Measurements from ENCODE around the gene CACHD1. TPM values are rescaled to one million over a fixed set of nuclear protein-coding genes. Genes with fewer than 3 reads are reported as not detected.
"Not testable (repeated sequence)": the region's sequence is repeated elsewhere in the genome, so short reads cannot be mapped to it uniquely, and the experiment has no call there.

Gene CACHD1
- total RNA-seq, 1 donor from 2014 or later: 4.3 TPM

DNA sequence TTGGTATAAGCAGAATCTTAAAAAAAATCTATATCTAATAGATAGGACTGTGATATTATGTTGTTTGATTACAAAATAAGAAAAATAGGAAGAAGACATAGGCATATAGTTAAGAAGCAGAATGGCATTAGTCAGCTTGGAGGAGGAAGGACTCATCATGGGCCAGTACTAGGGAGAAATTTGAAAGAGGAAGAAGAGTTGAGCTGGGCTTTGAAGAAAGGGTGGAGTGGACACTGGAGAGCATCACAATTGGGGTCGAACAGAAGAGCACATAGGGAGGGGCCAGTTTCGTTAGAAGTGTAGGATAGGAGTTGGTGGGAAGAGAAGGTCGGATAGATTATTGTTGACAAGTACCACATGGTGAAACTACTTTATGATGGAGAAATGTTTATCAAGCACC is 129.3 kb downstream of the CACHD1 start:
- Histone ChIP-seq H3K4me3 (no peak overlapping the region), H3K27me3 (no peaks in the 10 kb centered on the region), H3K27ac (no peak overlapping the region), H3K9me3 (no peaks in the 10 kb centered on the region), H3K36me3 (no peaks in the 10 kb centered on the region), H3K4me1 (no peaks in the 10 kb centered on the region)
- intact Hi-C loops (cut with DNase I): no loop called here
- TF ChIP-seq, protein P1, sequence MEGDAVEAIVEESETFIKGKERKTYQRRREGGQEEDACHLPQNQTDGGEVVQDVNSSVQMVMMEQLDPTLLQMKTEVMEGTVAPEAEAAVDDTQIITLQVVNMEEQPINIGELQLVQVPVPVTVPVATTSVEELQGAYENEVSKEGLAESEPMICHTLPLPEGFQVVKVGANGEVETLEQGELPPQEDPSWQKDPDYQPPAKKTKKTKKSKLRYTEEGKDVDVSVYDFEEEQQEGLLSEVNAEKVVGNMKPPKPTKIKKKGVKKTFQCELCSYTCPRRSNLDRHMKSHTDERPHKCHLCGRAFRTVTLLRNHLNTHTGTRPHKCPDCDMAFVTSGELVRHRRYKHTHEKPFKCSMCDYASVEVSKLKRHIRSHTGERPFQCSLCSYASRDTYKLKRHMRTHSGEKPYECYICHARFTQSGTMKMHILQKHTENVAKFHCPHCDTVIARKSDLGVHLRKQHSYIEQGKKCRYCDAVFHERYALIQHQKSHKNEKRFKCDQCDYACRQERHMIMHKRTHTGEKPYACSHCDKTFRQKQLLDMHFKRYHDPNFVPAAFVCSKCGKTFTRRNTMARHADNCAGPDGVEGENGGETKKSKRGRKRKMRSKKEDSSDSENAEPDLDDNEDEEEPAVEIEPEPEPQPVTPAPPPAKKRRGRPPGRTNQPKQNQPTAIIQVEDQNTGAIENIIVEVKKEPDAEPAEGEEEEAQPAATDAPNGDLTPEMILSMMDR (IDR thresholded peaks at IDR 0.05): no peak
- no peak for DNase-seq (ENCODE audit: low spot score in 2 of 2)

- no peak for DNase-seq (ENCODE audit: low spot score in 2 of 2)
- no peaks in the 10 kb centered on the region for H3K4me1 ChIP-seq
- no peaks in the 10 kb centered on the region for H3K9me3 ChIP-seq
- no peak overlapping the region for H3K4me3 ChIP-seq
- H3K36me3 ChIP-seq: no peaks in the 10 kb centered on the region
- TF ChIP-seq, protein P1 (IDR thresholded peaks at IDR 0.05): no peak
- intact Hi-C loops (cut with DNase I): no loop called here
- no peak overlapping the region for H3K27ac ChIP-seq
- H3K27me3 ChIP-seq: no peaks in the 10 kb centered on the region
Measured at GRCh38 chr1:64601207-64601606, 131.3 kb downstream of the CACHD1 start.

DNA sequence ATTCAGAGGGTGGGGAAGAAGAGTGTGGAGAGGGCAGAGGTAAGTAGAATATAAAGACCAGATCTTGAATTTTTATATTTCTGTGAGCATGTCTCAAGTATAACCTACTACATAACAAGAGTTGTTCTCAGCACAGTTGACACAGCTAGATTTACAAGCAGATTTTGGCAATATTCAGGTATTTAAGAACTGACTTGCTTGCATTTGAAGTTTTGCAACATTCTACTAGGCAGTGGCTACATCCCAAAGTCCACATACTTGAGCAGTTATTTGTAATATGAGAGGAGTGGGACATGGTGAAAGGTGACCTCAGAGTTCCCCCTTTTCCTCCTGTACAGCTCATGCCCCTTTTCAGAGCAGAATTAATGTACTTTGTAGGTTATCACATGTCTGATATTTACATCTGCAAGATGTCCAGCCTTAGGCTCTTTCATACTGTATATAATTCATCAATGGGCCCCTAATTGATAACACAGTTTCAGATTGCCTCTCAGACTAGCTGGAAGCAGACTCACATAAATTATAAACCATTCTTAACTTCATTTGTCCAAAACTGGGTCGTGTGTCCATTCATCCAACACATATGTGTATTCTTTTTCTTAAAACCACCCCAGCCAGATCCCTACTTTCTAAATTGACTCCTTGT is 138.2 kb downstream of the CACHD1 start:
- no peak overlapping the region for H3K4me3 ChIP-seq
- intact Hi-C loops (cut with DNase I): no loop called here
- H3K36me3 ChIP-seq: no peaks in the 10 kb centered on the region

DNA sequence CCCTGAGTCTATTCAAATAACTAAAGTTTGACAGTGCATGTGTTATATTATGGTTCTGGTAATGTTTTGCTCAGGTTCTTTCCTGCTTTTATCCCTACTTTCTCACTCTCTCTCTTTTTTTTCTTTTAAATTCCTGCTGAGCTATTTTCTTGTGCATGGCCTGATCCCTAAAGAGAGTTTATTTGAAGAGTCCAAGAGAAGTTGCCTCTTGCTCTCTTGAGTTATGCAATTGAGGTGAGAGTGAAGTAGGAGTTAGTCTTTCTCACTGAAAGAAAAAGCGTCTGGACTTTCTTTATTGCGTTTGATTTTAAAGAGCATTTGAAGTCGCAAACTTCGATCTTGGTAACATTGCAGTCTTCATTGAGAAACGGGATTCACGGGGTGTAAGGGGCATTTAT is 138.7 kb downstream of the CACHD1 start:
- DNase-seq (ENCODE audit: low spot score in 2 of 2): no peak
- H3K27me3 ChIP-seq: no peaks in the 10 kb centered on the region
- TF ChIP-seq, protein P1 (IDR thresholded peaks at IDR 0.05): no peak
- no peak overlapping the region for H3K4me3 ChIP-seq
- H3K36me3 ChIP-seq: no peaks in the 10 kb centered on the region
- no peaks in the 10 kb centered on the region for H3K9me3 ChIP-seq
- intact Hi-C loops (cut with DNase I): no loop called here
- H3K27ac ChIP-seq: no peak overlapping the region
- H3K4me1 ChIP-seq: no peaks in the 10 kb centered on the region

More for the DNA sequence above, 138.2 kb downstream of the CACHD1 start:
- no peaks in the 10 kb centered on the region for H3K4me1 ChIP-seq
- no peaks in the 10 kb centered on the region for H3K9me3 ChIP-seq
- no peaks in the 10 kb centered on the region for H3K27me3 ChIP-seq
- no peak overlapping the region for H3K27ac ChIP-seq
- TF ChIP-seq, protein P1 (IDR thresholded peaks at IDR 0.05): no peak
- no peak for DNase-seq (ENCODE audit: low spot score in 2 of 2)

DNA sequence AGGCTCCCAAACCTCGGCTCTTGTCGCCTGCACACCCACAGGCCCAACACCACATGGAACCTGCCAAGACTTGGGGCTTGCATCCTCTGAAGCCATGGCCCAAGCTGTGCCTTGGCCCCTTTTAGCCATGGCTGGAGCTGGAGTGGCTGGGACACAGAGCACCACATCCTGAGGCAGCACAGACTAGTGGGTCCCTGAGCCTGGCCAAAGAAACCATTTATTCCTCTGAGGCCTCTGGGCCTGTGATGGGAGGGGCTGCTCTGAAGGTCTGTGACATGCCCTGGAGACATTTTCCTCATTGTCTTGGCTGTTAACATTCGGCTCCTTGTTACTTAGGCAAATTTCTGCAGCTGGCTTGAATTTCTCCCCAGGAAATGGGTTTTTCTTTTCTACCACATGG is 141.0 kb downstream of the CACHD1 start:
- intact Hi-C loops (cut with DNase I); H3K9me3 ChIP-seq; H3K36me3 ChIP-seq; H3K4me3 ChIP-seq; H3K4me1 ChIP-seq; DNase-seq (ENCODE audit: low spot score in 2 of 2); H3K27ac ChIP-seq; H3K27me3 ChIP-seq: not testable (repeated sequence)

DNA sequence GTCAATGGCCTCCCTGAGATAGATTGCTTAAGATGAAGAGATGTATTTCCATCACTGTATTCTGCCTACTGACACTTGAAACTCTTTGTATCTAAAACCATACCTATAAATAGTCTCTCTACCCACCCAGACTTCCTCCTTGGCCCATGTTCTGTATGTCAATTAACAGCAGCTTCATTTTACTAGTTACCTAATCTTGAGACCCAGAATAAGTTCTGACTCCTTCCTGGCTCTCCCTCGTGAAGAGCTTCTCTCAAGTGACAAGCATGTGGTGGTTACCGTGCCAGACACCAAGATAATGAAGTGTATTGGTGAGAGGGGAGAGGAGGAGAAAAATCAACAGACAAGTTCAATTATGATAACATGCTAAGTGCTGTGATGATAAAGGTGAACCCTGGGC is 146.1 kb downstream of the CACHD1 start:
- TF ChIP-seq, protein P1 (IDR thresholded peaks at IDR 0.05): no peak
- Histone ChIP-seq H3K27me3 (no peaks in the 10 kb centered on the region), H3K9me3 (no peaks in the 10 kb centered on the region), H3K36me3 (no peaks in the 10 kb centered on the region), H3K27ac (no peak overlapping the region), H3K4me3 (no peak overlapping the region), H3K4me1 (no peaks in the 10 kb centered on the region)
- intact Hi-C loops (cut with DNase I): no loop called here
- DNase-seq (ENCODE audit: low spot score in 2 of 2): no peak

Measured in ascending aorta (tissue), 2 donors.